ENCODE measurements around the gene CACNA1C. TPM values are rescaled to one million over a fixed set of nuclear protein-coding genes. Genes with fewer than 3 reads are reported as not detected.

CACNA1C gene
- total and polyA plus RNA-seq, 2 donors from 2014 or later, result 1.6 to 17.4 TPM

GRCh38 chr12:2233034-2233433 lies 180.2 kb downstream of the CACNA1C start:
- TF ChIP-seq CTCF (IDR thresholded peaks at IDR 0.05; ENCODE audit: borderline replicate concordance, extremely low read depth, insufficient read depth), result no peak
- Histone ChIP-seq H3K27me3 (ENCODE audit: control insufficient read depth, insufficient read depth, low read length) (no peaks in the 10 kb centered on the region), H3K4me3 (ENCODE audit: low read length in 3 of 3) (no peak overlapping the region), H3K36me3 (ENCODE audit: control insufficient read depth in 2 of 3, insufficient read depth in 3 of 3, low read length in 3 of 3) (no peaks in the 10 kb centered on the region), H3K4me1 (ENCODE audit: control insufficient read depth in 2 of 3, insufficient read depth in 2 of 3, low read depth in 1 of 3, low read length in 3 of 3) (no peaks in the 10 kb centered on the region), H3K27ac (ENCODE audit: low read depth in 2 of 2, low read length in 2 of 2) (no peak overlapping the region), H3K9me3 (ENCODE audit: control insufficient read depth in 2 of 3, insufficient read depth in 1 of 3, low read length in 3 of 3) (no peaks in the 10 kb centered on the region), H3K9ac (ENCODE audit: low read length in 3 of 3) (no peak overlapping the region)
- intact Hi-C loops (cut with DNase I), result no loop called here
- DNase-seq, result no peak
- FAIRE-seq, result no peak

GRCh38 chr12:2234091-2234490 lies 181.3 kb downstream of the CACNA1C start:
- Histone ChIP-seq H3K4me3 (ENCODE audit: low read length in 3 of 3) (no peak overlapping the region), H3K36me3 (ENCODE audit: control insufficient read depth in 2 of 3, insufficient read depth in 3 of 3, low read length in 3 of 3) (no peaks in the 10 kb centered on the region), H3K4me1 (ENCODE audit: control insufficient read depth in 2 of 3, insufficient read depth in 2 of 3, low read depth in 1 of 3, low read length in 3 of 3) (no peaks in the 10 kb centered on the region), H3K27ac (ENCODE audit: low read depth in 2 of 2, low read length in 2 of 2) (no peak overlapping the region), H3K27me3 (ENCODE audit: control insufficient read depth, insufficient read depth, low read length) (no peaks in the 10 kb centered on the region), H3K9me3 (ENCODE audit: control insufficient read depth in 2 of 3, insufficient read depth in 1 of 3, low read length in 3 of 3) (no peaks in the 10 kb centered on the region), H3K9ac (ENCODE audit: low read length in 3 of 3) (no peak overlapping the region)
- no peak for TF ChIP-seq CTCF (IDR thresholded peaks at IDR 0.05; ENCODE audit: borderline replicate concordance, extremely low read depth, insufficient read depth)
- intact Hi-C loops (cut with DNase I), result no loop called here
- FAIRE-seq (no peak), DNase-seq (no peak)

- no peak for TF ChIP-seq CTCF (IDR thresholded peaks at IDR 0.05; ENCODE audit: borderline replicate concordance, extremely low read depth, insufficient read depth)
- H3K27me3 ChIP-seq (ENCODE audit: control insufficient read depth, insufficient read depth, low read length), result no peaks in the 10 kb centered on the region
- no peak for FAIRE-seq
- DNase-seq, result no peak
- intact Hi-C loops (cut with DNase I), result no loop called here
- H3K36me3 ChIP-seq (ENCODE audit: control insufficient read depth in 2 of 3, insufficient read depth in 3 of 3, low read length in 3 of 3), result no peaks in the 10 kb centered on the region
- no peak overlapping the region for H3K9ac ChIP-seq (ENCODE audit: low read length in 3 of 3)
- H3K4me1 ChIP-seq (ENCODE audit: control insufficient read depth in 2 of 3, insufficient read depth in 2 of 3, low read depth in 1 of 3, low read length in 3 of 3), result no peaks in the 10 kb centered on the region
- H3K27ac ChIP-seq (ENCODE audit: low read depth in 2 of 2, low read length in 2 of 2), result no peak overlapping the region
- H3K9me3 ChIP-seq (ENCODE audit: control insufficient read depth in 2 of 3, insufficient read depth in 1 of 3, low read length in 3 of 3), result no peaks in the 10 kb centered on the region
- no peak overlapping the region for H3K4me3 ChIP-seq (ENCODE audit: low read length in 3 of 3)
These were observed 182.0 kb downstream of the CACNA1C start for GRCh38 chr12:2234646-2235350.
